ENCODE measurements around the gene GGCX.

The GGCX gene

DNA sequence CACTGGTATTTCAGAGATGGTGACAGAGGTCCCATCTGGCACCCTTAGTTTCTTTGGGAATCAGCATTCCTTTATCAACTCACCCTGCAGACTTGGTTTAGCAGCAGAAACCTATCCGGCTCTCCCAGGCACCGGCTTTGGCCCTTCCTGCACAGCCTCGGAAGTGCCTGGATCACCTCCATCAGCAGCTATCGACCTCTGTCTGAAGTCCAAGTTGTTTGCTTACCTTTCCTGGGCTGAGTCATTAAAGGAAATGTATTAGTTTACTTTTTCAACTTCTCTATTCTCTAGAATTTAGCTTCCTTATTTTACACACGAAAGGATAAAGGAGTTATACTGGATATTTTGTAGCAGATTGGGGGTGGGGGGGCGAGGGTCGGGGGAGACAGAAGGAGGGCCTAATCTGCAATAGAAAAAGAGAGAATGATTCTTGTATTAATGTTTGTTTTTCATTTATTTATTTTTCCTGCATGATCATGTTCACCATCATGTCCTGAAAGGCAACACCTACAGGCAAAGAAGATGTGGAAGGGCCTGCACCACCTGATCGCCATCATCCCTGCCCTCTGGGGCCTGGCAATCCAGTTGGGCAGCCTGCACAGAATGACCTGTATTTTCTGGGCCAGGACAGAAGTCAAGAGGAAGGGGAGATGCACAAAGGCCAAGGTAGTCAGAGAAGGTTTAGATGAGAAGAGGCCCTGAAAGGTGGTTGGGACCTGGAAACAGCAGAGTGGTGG is 44.5 kb downstream of the GGCX start:
- DNase-seq (ENCODE audit: low spot score): no peak

DNA sequence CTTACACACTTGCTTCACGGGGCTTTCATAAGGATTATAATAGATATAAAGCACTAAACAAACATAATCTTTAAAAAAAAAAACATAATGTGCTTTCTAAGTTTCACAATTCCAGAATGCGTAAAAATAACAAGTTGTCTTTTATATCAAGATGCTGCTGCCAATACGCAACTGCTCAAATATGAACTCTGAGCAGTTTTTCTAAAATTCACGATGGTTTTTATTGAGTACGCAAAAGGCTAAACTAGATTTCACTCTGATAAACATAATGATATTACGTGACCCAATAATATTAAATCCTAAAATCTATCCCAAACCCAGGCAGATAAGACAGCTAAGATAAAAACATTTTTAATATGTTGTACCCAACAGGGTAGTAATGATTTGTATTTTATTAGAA is 47.0 kb downstream of the GGCX start:
- DNase-seq (ENCODE audit: low spot score): no peak

DNA sequence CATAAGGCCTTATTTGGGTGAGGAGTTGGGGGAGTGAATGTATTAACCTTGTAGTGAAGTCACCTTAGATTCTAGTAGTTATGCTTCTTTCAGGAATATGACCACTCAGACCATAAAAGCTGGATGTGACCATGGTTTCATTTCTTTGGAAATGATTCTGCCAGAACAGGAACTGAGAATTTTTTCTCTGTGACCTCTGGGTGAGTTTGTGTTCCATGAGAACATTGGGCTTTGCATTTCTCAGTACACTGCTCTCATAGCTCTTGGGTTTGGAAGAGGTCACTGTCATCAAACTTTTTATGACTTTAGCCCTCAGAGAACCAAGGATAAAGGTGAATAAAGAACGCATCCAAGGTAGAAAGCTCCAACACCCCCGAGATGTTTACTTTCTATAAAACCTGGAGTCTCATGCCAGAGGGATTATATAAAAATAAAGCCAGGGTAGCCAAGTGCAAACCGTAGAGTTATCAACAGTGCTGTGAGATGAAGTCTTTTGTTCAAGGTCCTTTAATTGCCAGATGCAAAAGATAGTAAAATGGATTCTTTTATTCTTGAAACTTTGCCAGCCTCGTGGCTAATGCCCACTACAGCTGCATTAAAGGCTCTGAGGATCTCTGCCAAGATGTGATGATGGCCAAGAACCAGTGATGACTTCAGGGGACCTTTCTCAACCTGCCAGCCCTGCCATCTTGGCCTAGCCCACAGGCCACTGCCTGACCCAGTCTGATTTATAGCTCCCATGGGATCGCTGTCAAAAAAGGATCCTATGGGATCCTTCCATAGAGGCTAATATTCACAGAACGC is 50.1 kb downstream of the GGCX start:
- DNase-seq (ENCODE audit: low spot score): no peak

DNA sequence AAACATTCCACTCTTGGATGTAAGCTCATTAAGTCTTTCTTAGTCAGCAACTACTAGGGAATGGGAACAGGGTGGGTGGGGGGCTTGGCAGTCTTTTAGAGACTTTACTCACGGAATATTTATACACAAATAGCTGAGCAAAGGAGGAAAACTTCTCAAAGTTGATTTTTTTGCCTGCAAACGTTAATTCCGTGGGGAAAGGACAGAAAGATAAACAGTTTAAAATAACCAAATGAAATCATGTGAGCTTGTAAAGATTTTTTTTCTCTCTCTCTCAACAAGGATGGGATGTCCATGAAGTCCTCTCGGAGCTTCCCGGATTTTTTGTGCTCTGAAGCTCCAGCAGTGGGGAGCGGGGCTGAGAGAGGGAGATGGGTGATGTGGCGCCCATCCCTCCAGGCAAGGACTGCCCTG is 54.5 kb downstream of the GGCX start:
- no peak for DNase-seq (ENCODE audit: low spot score)

- no peak for DNase-seq (ENCODE audit: low spot score)
Observed at GRCh38 chr2:85505551-85506238, 55.6 kb downstream of the GGCX start.

DNA sequence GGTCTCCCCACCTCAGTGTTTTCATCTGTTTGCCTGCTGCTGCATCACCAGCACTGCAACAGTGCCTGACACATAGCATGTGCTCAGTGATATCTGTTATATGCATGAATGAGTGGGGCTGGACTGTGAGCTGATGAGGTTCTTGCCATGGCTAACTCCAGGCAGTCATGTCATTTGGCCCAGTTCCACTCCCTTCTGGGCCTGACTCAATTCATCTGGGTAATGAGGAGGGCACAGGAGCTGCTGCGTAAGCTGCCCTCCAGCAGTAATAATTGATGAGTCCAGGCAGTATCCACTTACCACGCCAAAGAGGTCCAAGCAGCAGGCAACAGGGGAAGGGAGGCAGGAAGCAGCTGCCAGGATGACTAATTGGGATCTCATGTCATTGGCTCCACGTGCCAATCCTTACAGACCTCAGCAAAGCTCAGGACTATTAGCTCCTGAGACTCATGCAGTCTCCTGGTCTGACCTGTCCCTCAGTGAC is 56.5 kb downstream of the GGCX start:
- DNase-seq (ENCODE audit: low spot score): no peak

GRCh38 chr2:85503851-85504777 is 57.2 kb downstream of the GGCX start:
- no peak for DNase-seq (ENCODE audit: low spot score)

DNA sequence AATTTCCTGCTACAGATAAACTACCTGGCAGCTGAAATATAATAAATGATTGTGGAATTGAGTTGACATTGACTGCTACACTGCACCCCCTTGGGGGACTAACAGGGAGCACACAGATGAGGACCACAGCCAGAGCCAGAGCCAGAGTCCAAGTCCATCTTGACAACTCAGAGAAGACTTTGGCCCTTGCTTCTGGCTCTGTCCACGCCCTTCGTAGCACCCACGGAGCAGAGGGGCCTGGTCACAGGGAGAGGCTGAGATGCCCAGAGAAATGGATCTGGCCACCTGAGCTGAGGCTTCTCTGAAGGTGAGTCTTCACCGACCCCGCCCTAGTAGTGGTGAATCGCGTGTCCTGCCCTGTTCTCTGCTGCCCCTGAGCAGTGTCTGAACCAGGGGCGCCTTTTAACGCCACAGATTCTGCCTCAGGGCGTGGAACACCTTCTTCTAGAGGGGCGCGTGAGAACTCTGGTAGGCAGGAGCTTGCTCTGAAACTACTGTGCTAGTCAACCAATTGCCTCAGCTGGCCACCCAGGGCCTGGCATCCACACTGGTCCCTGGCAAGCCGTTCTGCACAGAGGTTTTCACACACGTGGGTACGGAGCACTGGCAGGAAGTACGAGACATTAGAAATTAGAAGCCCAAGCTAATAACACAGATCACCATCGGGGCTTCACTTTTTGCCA is 58.0 kb downstream of the GGCX start:
- no peak for DNase-seq (ENCODE audit: low spot score)

DNA sequence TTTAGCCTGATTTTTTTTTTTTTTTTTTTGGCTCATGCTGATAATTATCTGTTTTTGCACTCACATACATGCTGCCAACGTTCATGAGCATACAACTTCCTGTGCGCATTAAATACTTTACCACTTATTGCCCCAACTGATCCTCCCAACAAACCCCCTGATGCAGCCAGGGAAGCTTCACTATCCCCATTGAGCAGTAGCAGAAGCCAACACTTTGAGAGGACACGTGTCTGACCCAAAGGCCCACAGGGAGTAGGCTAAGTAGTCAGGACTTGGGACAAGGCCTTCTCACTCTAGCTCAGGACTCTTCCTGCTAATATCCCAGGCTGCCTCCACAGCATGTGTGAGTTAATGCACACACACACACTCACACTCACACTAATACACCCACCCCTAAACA is 58.6 kb downstream of the GGCX start:
- DNase-seq (ENCODE audit: low spot score): no peak

GRCh38 chr2:85501248-85501647 is 60.0 kb downstream of the GGCX start:
- DNase-seq (ENCODE audit: low spot score): no peak

GRCh38 chr2:85497944-85498630 is 63.2 kb downstream of the GGCX start:
- DNase-seq (ENCODE audit: low spot score): no peak

- no peak for DNase-seq (ENCODE audit: low spot score)
Observed at GRCh38 chr2:85496436-85496835, 64.9 kb downstream of the GGCX start.
